AG09309 (cell line): Measurements from ENCODE around the gene FANCE.

Source experiments
- DNase-seq: peaks from one replicate; pipeline ENCODE4 v3.0.0-alpha.2; 2010; ENCODE audit warnings: low read depth
- H3K4me3 ChIP-seq: 2 replicates; pipeline ENCODE4 v1.5.1; 2011; ENCODE audit warnings: mild to moderate bottlenecking, low read depth, low read length, moderate library complexity; ENCODE audit not compliant: control insufficient read depth
- TF ChIP-seq, protein P1 (sequence below): IDR thresholded peaks from 2 replicates; pipeline ENCODE4 v1.5.1; 2011; ENCODE audit warnings: mild to moderate bottlenecking, low read depth, low read length, inconsistent platforms; ENCODE audit not compliant: insufficient read depth, control insufficient read depth; ENCODE audit errors: missing control alignments

The FANCE gene

DNA sequence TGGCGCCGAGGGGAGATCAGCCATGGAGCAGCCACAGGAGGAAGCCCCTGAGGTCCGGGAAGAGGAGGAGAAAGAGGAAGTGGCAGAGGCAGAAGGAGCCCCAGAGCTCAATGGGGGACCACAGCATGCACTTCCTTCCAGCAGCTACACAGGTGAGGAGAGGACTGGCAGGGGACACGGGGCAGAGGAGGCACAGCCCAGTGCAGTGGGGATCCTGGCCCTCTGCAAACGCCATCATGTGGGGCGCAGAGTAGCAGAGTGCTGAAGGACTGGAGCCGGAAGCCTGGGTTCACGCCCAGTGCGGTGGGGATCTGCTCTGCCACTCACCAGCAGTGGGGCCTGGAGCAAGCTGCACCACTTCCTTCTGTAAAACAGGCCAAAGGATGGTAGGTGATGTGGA, 41.1 kb upstream of the FANCE start:
- no peak for DNase-seq
- TF ChIP-seq, protein P1, sequence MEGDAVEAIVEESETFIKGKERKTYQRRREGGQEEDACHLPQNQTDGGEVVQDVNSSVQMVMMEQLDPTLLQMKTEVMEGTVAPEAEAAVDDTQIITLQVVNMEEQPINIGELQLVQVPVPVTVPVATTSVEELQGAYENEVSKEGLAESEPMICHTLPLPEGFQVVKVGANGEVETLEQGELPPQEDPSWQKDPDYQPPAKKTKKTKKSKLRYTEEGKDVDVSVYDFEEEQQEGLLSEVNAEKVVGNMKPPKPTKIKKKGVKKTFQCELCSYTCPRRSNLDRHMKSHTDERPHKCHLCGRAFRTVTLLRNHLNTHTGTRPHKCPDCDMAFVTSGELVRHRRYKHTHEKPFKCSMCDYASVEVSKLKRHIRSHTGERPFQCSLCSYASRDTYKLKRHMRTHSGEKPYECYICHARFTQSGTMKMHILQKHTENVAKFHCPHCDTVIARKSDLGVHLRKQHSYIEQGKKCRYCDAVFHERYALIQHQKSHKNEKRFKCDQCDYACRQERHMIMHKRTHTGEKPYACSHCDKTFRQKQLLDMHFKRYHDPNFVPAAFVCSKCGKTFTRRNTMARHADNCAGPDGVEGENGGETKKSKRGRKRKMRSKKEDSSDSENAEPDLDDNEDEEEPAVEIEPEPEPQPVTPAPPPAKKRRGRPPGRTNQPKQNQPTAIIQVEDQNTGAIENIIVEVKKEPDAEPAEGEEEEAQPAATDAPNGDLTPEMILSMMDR: no peak
- H3K4me3 ChIP-seq: no peak overlapping the region

DNA sequence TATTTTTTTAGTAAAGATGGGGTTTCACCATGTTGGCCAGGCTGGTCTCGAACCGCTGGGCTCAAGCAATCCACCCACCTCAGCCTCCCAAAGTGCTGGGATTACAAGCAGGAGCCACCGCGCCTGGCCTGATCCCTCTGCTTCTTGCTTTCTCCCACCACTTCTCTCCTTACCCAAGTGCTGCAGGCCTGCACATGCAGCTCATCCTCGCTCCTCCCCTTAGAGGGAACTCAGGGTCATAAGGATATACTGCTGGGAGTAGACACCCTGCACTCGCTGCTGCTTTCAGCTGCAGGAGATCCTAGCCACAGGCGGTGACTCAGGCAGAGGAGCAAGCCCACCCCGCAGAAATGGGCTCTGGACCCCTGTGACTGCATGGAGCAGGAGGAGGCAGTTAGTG, 40.0 kb upstream of the FANCE start:
- TF ChIP-seq, protein P1: no peak
- DNase-seq: no peak
- no peak overlapping the region for H3K4me3 ChIP-seq

DNA sequence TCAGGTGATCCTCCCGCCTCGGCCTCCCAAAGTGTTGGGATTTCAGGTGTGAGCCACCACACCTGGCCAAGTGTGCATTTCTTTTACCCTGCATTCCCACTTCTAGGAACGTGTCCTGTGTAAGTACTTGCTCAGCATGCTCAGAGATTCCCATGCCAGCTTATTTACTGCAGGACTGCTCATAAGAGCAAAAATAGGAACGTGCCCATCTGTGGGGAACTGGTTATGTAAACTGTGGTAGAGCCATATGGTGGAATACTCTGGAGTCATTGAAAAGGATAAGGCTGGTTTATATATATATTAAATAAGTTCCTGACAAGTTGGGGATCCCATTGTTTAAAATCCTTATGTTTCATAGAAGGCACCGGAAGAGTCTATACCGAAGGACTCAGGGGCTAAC, 38.2 kb upstream of the FANCE start:
- TF ChIP-seq, protein P1: no peak
- DNase-seq: no peak
- no peak overlapping the region for H3K4me3 ChIP-seq

DNA sequence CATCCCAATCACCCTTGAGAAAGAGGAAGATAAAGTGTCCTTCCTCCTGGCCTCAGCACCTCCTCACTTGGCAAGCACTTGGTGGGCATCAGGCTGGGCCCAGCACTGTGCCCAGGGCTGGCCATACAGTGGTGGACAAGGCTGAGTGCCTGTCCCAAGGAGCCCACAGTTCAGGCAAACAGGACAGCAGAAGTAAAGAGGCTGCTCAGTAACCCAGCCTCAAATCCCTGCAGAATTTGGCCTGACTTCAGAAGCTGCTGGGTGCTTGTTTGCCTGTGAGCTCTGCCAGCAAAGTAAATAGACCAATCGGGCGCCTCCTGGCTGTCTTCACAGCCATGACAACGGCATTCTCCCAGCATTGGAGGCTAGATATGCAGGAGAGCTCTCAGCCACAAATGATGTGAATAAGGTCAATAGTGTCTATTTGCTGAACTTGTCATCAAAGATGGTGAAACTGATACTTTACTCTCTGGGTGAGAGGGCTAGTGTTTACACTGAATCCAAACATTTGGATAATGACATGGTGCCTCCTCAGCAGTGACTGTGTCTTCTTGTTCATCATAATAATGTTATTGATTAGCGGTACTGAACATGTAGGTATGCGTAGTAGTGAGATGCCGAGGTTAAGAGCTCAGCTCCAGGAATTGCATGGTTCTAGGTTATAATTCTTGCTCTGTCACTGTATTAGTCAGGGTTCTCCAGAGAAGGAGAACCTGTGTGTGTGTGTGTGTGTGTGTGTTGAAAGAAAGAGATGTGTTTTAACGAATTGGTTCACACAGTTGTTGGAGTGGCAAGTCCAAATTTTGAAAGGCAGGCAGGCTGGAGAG, 36.9 kb upstream of the FANCE start:
- DNase-seq: peak; percentile 72
- H3K4me3 ChIP-seq: no peak overlapping the region
- TF ChIP-seq, protein P1: peak; percentile 71

DNA sequence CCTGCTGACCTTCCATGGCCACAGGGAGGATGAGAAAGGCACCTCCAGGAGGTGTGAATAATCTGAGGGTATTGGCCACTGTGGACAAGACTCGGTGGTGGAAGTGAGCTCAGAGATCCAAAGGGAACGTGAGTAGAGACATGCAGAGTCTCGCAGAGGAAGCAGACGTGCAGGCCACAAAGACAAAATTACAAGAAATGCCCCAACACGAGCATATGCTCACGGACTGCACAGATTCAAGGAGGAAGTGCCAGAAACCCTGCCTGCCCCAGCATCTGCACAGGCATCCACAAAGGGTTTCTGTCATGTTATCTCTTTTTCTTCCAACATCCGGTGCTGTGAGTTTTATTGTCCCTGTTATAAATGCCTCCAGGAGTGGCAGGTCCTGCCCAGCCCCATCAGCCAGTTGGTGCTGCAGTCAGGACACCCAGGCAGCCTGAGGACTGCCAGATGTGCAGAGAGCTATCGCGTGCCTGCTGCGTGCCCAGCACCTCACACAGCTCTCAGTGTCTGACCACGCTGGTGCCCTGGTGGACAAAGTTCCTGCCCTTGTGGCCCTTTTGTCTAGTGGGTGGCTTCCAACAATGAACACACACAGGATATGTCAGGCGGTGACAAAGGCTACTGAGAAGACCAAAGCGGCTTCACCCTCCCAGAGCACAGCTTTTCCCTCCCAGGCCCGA, 34.0 kb upstream of the FANCE start:
- no peak for DNase-seq
- no peak overlapping the region for H3K4me3 ChIP-seq
- TF ChIP-seq, protein P1: no peak

DNA sequence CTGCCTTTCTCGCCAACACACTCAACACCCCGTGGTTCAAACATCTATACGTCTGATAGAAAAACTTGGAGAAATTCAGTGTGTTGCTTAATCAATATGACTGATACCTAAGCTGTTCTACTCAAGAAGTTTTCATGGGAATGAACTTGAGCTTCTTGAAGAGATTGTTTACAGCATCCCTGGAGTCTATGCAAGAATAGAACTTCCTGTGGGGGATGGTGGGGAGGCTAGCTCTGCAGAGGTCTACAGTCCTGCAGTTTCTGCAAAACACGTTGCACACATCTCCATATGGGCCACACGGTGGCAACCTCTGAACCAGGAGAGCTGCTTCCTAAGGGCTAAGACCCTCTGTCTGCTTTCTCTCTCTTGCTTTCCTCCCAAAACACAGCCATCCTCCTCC, 32.7 kb upstream of the FANCE start:
- TF ChIP-seq, protein P1: no peak
- H3K4me3 ChIP-seq: no peak overlapping the region
- DNase-seq: no peak
